RWPE1 (cell line): ENCODE measurements around the gene ABHD2.

Experiments used
- CTCF ChIA-PET: fragments of 350-600 bp; sonication (Branson Sonifier 250); formaldehyde crosslinking; extraction: SDS; loops from one replicate; lab custom pipeline; 2021; lab: Yijun Ruan, JAX
- POLR2A ChIA-PET: fragments of 400-600 bp; formaldehyde crosslinking; extraction: SDS; loops from one replicate; lab custom pipeline; 2020; ENCODE audit warnings: antibody characterized with exemption; ENCODE audit not compliant: low non-redundant PET; lab: Yijun Ruan, JAX
- DNase-seq: peaks from one replicate; pipeline ENCODE4 v3.0.0; 2012; ENCODE audit warnings: low spot score
- H3K27ac ChIP-seq: fragments of 450-650 bp; 2 replicates; pipeline ENCODE4 v1.5.1; 2017
- CTCF ChIP-seq: fragments of 450-650 bp; conservative IDR thresholded peaks from 2 replicates; pipeline ENCODE4 v1.5.1; 2017; ENCODE audit warnings: low read depth, mild to moderate bottlenecking

The ABHD2 gene

GRCh38 chr15:89096664-89097063 is 8.4 kb downstream of the ABHD2 start:
- CTCF ChIA-PET: interaction anchor here (0.6 to 0.8 kb wide), 2 partner anchors 33 to 344 kb away, joined by 4 to 5 read pairs; no protein-coding TSS in a partner anchor
- DNase-seq: no peak
- no peak overlapping the region for H3K27ac ChIP-seq
- no peak for TF ChIP-seq CTCF
- POLR2A ChIA-PET: no interaction called here

GRCh38 chr15:89097313-89097712 is 9.1 kb downstream of the ABHD2 start:
- ChIA-PET POLR2A (no interaction called here), CTCF (interaction anchor here (0.6 kb wide), 1 partner anchor 143 kb away, joined by 3 read pairs; no protein-coding TSS in a partner anchor)
- no peak for DNase-seq
- H3K27ac ChIP-seq: no peak overlapping the region
- TF ChIP-seq CTCF: no peak

- ChIA-PET POLR2A (no interaction called here), CTCF (interaction anchor here (0.6 to 0.9 kb wide), 2 partner anchors 58 to 108 kb away, joined by 3 to 4 read pairs; no protein-coding TSS in a partner anchor)
- H3K27ac ChIP-seq: no peak overlapping the region
- no peak for DNase-seq
- TF ChIP-seq CTCF: no peak
These were observed 10.0 kb downstream of the ABHD2 start for GRCh38 chr15:89098281-89098680.

- peak overlapping the region; percentile 72 for H3K27ac ChIP-seq
- POLR2A ChIA-PET: interaction anchor here (1.4 kb wide), 1 partner anchor 12 kb away, joined by 3 read pairs; the partner anchor contains the start of gene ABHD2
- DNase-seq: no peak
- TF ChIP-seq CTCF: no peak
- CTCF ChIA-PET: no interaction called here
These were observed 11.7 kb downstream of the ABHD2 start for GRCh38 chr15:89099968-89100367.

GRCh38 chr15:89101302-89102193 is 13.3 kb downstream of the ABHD2 start:
- ChIA-PET CTCF (interaction anchor here (0.6 to 1.1 kb wide), 4 partner anchors 25 to 54 kb away, joined by 3 read pairs; no protein-coding TSS in a partner anchor), POLR2A (no interaction called here)
- TF ChIP-seq CTCF: no peak
- H3K27ac ChIP-seq: peak overlapping the region; percentile 79
- DNase-seq: peak; percentile 97

GRCh38 chr15:89103481-89104171 is 15.4 kb downstream of the ABHD2 start:
- POLR2A ChIA-PET: interaction anchor here (0.6 kb wide), 1 partner anchor 32 kb away, joined by 8 read pairs; no protein-coding TSS in a partner anchor
- H3K27ac ChIP-seq: peak overlapping the region; percentile 75

More at GRCh38 chr15:89103481-89104171, 15.4 kb downstream of the ABHD2 start:
- no peak for TF ChIP-seq CTCF
- DNase-seq: no peak
- CTCF ChIA-PET: interaction anchor here (0.7 kb wide), 1 partner anchor 729 kb away, joined by 4 read pairs; no protein-coding TSS in a partner anchor
